A673 (cell line): Measurements from ENCODE around the gene GPR32. TPM values are rescaled to one million over a fixed set of nuclear protein-coding genes. Genes with fewer than 3 reads are reported as not detected.
A peak's percentile ranks its signal among the peaks of the same experiment; 100 is the strongest.

Source experiments
- BruUV-seq: library from RNA; stranded (reverse); fragments of 400-500 nt; replicated peaks from 2 replicates; lab custom pipeline; 2021; lab: Mats Ljungman, UMichigan
- CTCF ChIA-PET: fragments of 300-600 bp; sonication (Branson Sonifier 250); formaldehyde crosslinking; loops from one replicate; lab custom pipeline; 2022; ENCODE audit warnings: antibody characterized with exemption; lab: Charles Lee
- POLR2A ChIA-PET: fragments of 300-600 bp; sonication (Branson Sonifier 250); formaldehyde crosslinking; loops from one replicate; lab custom pipeline; 2022; ENCODE audit warnings: antibody characterized with exemption; ENCODE audit not compliant: low non-redundant PET; lab: Charles Lee
- DNase-seq: peaks from one replicate; pipeline ENCODE4 v3.0.0-alpha.2; 2015; ENCODE audit warnings: low spot score
- H3K27ac ChIP-seq: fragments of 200-600 bp; sonication (generic); 2 replicates; pipeline ENCODE4 v1.5.1; 2016; ENCODE audit warnings: mixed run types, low read depth, mild to moderate bottlenecking, mixed read lengths, antibody characterized with exemption, low read length; ENCODE audit not compliant: poor library complexity, severe bottlenecking
- H3K27me3 ChIP-seq: fragments of 200-600 bp; sonication (generic); replicated peaks from 2 replicates; pipeline ENCODE4 v1.6.1; 2017; ENCODE audit warnings: mixed run types, low read depth, mild to moderate bottlenecking, mixed read lengths, antibody characterized with exemption, low read length; ENCODE audit not compliant: insufficient read depth, poor library complexity
- H3K36me3 ChIP-seq: fragments of 200-600 bp; sonication (generic); 2 replicates; pipeline ENCODE4 v1.6.1; 2016; ENCODE audit warnings: mixed run types, mild to moderate bottlenecking, mixed read lengths, antibody characterized with exemption, low read length; ENCODE audit not compliant: insufficient read depth, poor library complexity, severe bottlenecking
- H3K4me1 ChIP-seq: fragments of 200-600 bp; sonication (generic); 2 replicates; pipeline ENCODE4 v1.6.1; 2017; ENCODE audit warnings: mixed run types, mild to moderate bottlenecking, mixed read lengths, antibody characterized with exemption, low read length; ENCODE audit not compliant: insufficient read depth, poor library complexity, severe bottlenecking
- H3K4me3 ChIP-seq: fragments of 200-600 bp; sonication (generic); 2 replicates; pipeline ENCODE4 v1.5.1; 2016; ENCODE audit warnings: low read depth, mixed run types, mild to moderate bottlenecking, mixed read lengths, low read length; ENCODE audit not compliant: poor library complexity, severe bottlenecking
- H3K9me3 ChIP-seq: fragments of 200-600 bp; sonication (generic); 2 replicates; pipeline ENCODE4 v1.6.1; 2016; ENCODE audit warnings: mixed run types, low read depth, mild to moderate bottlenecking, mixed read lengths, antibody characterized with exemption, low read length; ENCODE audit not compliant: poor library complexity, severe bottlenecking
- EZH2 ChIP-seq: fragments of 200-600 bp; sonication (generic); IDR thresholded peaks from 2 replicates; pipeline ENCODE4 v1.6.1; 2017; ENCODE audit warnings: borderline replicate concordance, low read depth, mild to moderate bottlenecking, mixed read lengths, antibody characterized with exemption, low read length; ENCODE audit not compliant: poor library complexity, severe bottlenecking
- intact Hi-C: fragments of 100-400 bp; cut with micrococcal nuclease; formaldehyde crosslinking; loops from one replicate; pipeline ENCODE4 v1.10.0; 2022; ENCODE audit not compliant: unreplicated experiment
- total RNA-seq: library from RNA; stranded (reverse); gene quantifications from 2 replicates; pipeline ENCODE4 v1.2.3, GENCODE V29; 2021
- TF ChIP-seq, protein P1 (sequence below): fragments of 300-800, 200-600 bp; sonication (generic); conservative IDR thresholded peaks from 2 replicates; pipeline ENCODE4 v1.5.1; 2017; ENCODE audit warnings: low read depth, mild to moderate bottlenecking, antibody characterized with exemption, low read length, moderate library complexity, mixed read lengths

GPR32 gene
- total RNA-seq, 1 experiment from 2014 or later: not detected

DNA sequence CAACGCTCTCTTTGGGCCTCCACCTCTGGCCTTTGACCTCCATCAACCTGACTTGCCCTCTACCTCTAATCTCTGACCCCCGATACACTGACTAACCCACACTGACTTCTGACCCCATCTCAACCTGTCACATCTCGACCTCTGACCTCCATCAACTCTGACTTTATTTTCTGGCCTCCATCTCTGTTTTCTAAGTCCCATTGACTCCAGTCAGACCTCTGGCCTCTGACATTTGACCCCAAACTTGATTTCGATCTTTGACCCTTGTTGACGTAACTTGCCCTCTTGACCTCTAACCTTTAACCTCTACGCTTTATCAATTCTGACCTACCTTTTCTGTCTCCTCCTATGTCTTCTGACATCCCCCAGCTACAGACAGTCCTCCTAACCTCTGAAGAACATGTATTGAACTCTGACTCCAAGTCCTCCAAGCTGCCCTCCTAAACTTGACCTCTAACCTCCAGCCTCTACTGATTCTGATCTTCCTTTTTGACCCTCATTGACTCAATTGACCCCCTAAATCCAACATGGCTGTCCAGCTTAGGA, 20.7 kb downstream of the GPR32 start:
- TF ChIP-seq EZH2: no peak
- TF ChIP-seq, protein P1, sequence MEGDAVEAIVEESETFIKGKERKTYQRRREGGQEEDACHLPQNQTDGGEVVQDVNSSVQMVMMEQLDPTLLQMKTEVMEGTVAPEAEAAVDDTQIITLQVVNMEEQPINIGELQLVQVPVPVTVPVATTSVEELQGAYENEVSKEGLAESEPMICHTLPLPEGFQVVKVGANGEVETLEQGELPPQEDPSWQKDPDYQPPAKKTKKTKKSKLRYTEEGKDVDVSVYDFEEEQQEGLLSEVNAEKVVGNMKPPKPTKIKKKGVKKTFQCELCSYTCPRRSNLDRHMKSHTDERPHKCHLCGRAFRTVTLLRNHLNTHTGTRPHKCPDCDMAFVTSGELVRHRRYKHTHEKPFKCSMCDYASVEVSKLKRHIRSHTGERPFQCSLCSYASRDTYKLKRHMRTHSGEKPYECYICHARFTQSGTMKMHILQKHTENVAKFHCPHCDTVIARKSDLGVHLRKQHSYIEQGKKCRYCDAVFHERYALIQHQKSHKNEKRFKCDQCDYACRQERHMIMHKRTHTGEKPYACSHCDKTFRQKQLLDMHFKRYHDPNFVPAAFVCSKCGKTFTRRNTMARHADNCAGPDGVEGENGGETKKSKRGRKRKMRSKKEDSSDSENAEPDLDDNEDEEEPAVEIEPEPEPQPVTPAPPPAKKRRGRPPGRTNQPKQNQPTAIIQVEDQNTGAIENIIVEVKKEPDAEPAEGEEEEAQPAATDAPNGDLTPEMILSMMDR: no peak
- POLR2A ChIA-PET: no interaction called here
- Histone ChIP-seq H3K27ac (no peak overlapping the region), H3K27me3 (no peaks in the 10 kb centered on the region), H3K9me3 (no peaks in the 10 kb centered on the region), H3K4me3 (no peak overlapping the region), H3K36me3 (peaks cover 7% of the 10 kb centered on the region), H3K4me1 (peaks cover 16% of the 10 kb centered on the region)
- BruUV-seq: no TSS peak
- intact Hi-C loops: loop anchor here (5.0 kb wide), 1 partner anchor 131 kb away; no protein-coding TSS in a partner anchor
- CTCF ChIA-PET: no interaction called here
- no peak for DNase-seq

DNA sequence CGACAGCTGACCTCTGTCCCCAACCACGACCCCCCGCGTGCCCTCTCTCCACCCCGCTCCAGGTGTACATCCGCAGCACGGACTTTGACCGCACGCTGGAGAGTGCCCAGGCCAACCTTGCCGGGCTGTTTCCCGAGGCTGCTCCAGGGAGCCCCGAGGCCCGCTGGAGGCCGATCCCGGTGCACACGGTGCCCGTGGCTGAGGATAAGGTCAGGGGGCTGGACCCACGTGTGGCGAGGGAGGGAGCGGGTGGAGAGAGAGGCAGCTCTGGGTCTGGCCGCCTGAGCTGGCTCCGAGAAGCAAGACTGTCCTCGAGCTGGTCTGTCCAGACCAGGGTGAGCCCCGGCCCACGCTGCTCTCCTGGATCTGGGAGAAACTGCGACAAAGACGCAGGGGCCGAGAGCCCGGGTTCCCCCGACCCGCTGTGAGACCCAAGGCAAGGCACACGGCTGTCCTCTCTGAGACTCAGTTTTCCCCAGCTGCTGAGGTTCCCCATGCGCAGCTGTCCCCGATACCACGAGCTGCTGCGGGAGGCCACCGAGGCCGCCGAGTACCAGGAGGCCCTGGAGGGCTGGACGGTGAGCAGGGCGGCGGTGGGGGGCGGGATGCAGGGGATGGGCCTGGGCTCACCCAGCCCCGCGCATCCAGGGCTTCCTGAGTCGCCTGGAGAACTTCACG, 21.5 kb downstream of the GPR32 start:
- intact Hi-C loops: loop anchor here (5.0 kb wide), 1 partner anchor 131 kb away; no protein-coding TSS in a partner anchor
- Histone ChIP-seq H3K27ac (no peak overlapping the region), H3K27me3 (no peaks in the 10 kb centered on the region), H3K36me3 (peaks cover 9% of the 10 kb centered on the region), H3K4me1 (peaks cover 16% of the 10 kb centered on the region), H3K4me3 (no peak overlapping the region), H3K9me3 (no peaks in the 10 kb centered on the region)
- CTCF ChIA-PET: no interaction called here
- POLR2A ChIA-PET: no interaction called here
- TF ChIP-seq, protein P1: no peak
- TF ChIP-seq EZH2: no peak
- no peak for DNase-seq
- no TSS peak for BruUV-seq

DNA sequence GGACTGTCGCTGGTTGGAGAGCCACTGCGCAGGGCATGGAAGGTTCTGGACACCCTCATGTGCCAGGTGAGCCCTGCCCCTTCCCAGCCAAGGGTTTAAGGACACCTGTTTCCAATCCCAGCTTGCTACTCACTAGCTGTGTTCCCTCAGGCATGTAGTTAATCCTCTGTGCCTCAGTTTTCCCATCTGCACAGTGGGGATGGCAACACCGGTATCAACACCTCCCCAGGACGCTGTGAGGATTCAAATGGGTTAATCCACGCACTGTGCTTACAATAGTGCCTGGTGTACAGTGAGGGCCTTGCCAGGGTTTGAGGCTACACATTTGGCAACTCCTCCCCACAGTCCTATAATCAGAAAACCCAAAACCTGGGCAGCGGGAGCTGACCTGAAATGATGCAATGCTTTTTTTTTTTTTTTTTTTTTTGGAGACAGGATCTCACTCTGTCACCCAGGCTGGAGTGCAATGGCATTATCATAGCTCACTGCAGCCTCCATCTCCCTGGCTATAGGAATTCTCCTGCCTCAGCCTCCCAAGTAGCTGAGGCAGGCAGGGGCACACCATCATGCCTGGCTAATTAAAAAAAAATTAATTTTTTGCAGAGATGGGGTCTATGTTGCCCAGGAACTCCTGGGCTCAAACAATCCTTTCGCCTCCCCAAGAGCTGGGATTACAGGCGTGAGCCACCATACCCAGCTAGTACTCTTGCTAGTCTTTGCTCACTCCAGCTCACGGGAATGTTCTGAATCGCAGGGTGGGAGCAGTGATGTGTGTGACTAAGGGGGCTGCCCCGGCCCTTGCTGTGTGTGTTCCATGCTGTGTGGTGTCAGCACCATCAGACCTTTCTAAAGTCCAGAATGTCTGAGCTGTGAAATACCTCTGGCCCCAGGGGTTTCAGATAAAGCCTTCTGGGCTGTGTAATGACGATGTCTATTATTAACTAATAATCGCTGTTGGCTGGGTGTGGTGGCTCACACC, 22.3 kb downstream of the GPR32 start:
- DNase-seq: peak; percentile 45
- no peaks in the 10 kb centered on the region for H3K9me3 ChIP-seq
- no peaks in the 10 kb centered on the region for H3K27me3 ChIP-seq
- no peak overlapping the region for H3K4me3 ChIP-seq
- H3K27ac ChIP-seq: no peak overlapping the region
- H3K4me1 ChIP-seq: peaks cover 16% of the 10 kb centered on the region
- peaks cover 17% of the 10 kb centered on the region for H3K36me3 ChIP-seq
- ChIA-PET POLR2A (interaction anchor here (0.6 to 0.7 kb wide), 2 partner anchors 15 to 547 kb away, joined by 5 to 17 read pairs; no protein-coding TSS in a partner anchor), CTCF (interaction anchor here (0.7 kb wide), 1 partner anchor 68 kb away, joined by 4 read pairs; no protein-coding TSS in a partner anchor)
- BruUV-seq: no TSS peak
- intact Hi-C loops: loop anchor here (5.0 kb wide), 1 partner anchor 130 kb away; no protein-coding TSS in a partner anchor
- TF ChIP-seq EZH2: no peak
- TF ChIP-seq, protein P1: no peak
